Measurements from ENCODE around the gene MYOF.
"Not testable (repeated sequence)": the region's sequence is repeated elsewhere in the genome, so short reads cannot be mapped to it uniquely, and the experiment has no call there.

MYOF gene

GRCh38 chr10:93342921-93343320 is 139.2 kb downstream of the MYOF start:
- ATAC-seq (no peak), DNase-seq (no peak)

GRCh38 chr10:93342366-93342765 is 139.8 kb downstream of the MYOF start:
- no peak for ATAC-seq
- no peak for DNase-seq

- DNase-seq (no peak), ATAC-seq (no peak)
Observed at GRCh38 chr10:93337309-93337721, 144.8 kb downstream of the MYOF start.

GRCh38 chr10:93336678-93337077 is 145.5 kb downstream of the MYOF start:
- DNase-seq (no peak), ATAC-seq (no peak)

GRCh38 chr10:93336110-93336509 is 146.0 kb downstream of the MYOF start:
- ATAC-seq (no peak), DNase-seq (no peak)

GRCh38 chr10:93334901-93335327 is 147.2 kb downstream of the MYOF start:
- ATAC-seq (peak; percentile 84), DNase-seq (peak; percentile 24)

GRCh38 chr10:93334181-93334580 is 148.0 kb downstream of the MYOF start:
- ATAC-seq (no peak), DNase-seq (no peak)

- DNase-seq (no peak), ATAC-seq (no peak)
Observed at GRCh38 chr10:93333278-93333978, 148.7 kb downstream of the MYOF start.

GRCh38 chr10:93330824-93331223 is 151.3 kb downstream of the MYOF start:
- DNase-seq = no peak
- ATAC-seq = no peak

GRCh38 chr10:93319896-93320295 is 162.2 kb downstream of the MYOF start:
- ATAC-seq = no peak
- DNase-seq = no peak

GRCh38 chr10:93319096-93319495 is 163.0 kb downstream of the MYOF start:
- ATAC-seq (no peak), DNase-seq (no peak)

- no peak for DNase-seq
- ATAC-seq = no peak
Observed at GRCh38 chr10:93315246-93315645, 166.9 kb downstream of the MYOF start.

GRCh38 chr10:93314656-93315055 is 167.5 kb downstream of the MYOF start:
- not testable (repeated sequence) for ATAC-seq, DNase-seq

GRCh38 chr10:93313798-93314197 is 168.3 kb downstream of the MYOF start:
- DNase-seq = no peak
- no peak for ATAC-seq

- DNase-seq = no peak
- no peak for ATAC-seq
Observed at GRCh38 chr10:93309062-93309461, 173.1 kb downstream of the MYOF start.

- DNase-seq (no peak), ATAC-seq (no peak)
Observed at GRCh38 chr10:93305122-93305521, 177.0 kb downstream of the MYOF start.

GRCh38 chr10:93300981-93301380 is 181.2 kb downstream of the MYOF start:
- ATAC-seq (no peak), DNase-seq (no peak)

GRCh38 chr10:93300288-93300917 is 181.7 kb downstream of the MYOF start:
- DNase-seq (no peak), ATAC-seq (no peak)

GRCh38 chr10:93299606-93300287 is 182.4 kb downstream of the MYOF start:
- DNase-seq = no peak
- ATAC-seq = no peak

- no peak for DNase-seq
Observed at GRCh38 chr10:93299195-93299594, 182.9 kb downstream of the MYOF start.

GRCh38 chr10:93296151-93296550 is 186.0 kb downstream of the MYOF start:
- no peak for DNase-seq
- ATAC-seq = no peak

More at GRCh38 chr10:93299195-93299594, 182.9 kb downstream of the MYOF start:
- no peak for ATAC-seq

- DNase-seq = no peak
- ATAC-seq = peak; percentile 56
Observed at GRCh38 chr10:93293999-93294398, 188.1 kb downstream of the MYOF start.

GRCh38 chr10:93290661-93291354 is 191.3 kb downstream of the MYOF start:
- ATAC-seq = no peak

More at GRCh38 chr10:93290661-93291354, 191.3 kb downstream of the MYOF start:
- no peak for DNase-seq
